SH-SY5Y (cell line): ENCODE data around the gene MGAT5B.

Experiments used
- GATA2 ChIP-seq: IDR thresholded peaks from 2 replicates; pipeline ENCODE4 v1.6.1; 2011; ENCODE audit warnings: mild to moderate bottlenecking, low read depth, low read length
- GATA3 ChIP-seq: IDR thresholded peaks from 2 replicates; pipeline ENCODE4 v1.6.1; 2011; ENCODE audit warnings: low read depth, mild to moderate bottlenecking, low read length, moderate library complexity

DNA sequence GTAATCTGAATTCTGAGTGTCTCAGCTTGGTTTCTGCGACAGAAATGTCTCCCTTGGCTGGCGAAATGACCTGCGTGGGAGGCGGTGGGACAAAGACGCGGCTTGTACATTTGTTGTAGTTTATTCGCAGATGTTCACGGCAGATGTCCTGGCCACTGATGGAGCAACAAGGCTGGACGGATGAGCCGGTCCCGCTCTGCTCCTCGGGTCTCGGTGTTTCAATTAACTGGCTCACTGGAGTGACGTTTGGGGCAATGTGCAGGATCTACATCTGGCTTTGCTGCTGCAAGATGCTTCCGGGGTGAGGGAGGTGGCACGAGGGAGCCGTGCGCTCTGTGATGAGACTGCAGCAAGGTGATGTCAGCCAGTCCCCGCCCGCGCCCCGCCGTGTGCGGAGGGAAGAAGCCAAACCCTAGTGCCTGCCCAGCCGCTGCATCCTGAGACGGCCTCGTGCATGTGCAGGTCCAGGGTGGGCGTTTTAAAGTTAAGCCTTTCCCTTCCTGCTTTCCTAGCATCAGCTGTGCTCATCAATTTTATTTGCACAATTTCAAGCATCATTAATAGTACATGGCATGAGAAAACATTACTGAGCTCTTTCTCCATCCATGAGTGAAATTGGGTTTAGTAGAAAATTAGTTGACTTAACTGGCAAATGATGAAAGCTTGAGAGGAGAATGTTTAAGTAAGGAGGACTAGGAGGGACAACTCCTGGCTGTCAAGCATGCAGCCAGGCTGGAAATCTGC is 44.4 kb downstream of the MGAT5B start:
- TF ChIP-seq GATA3 (no peak), GATA2 (no peak)
